Measurements from ENCODE around the gene GNB5.

- TF ChIP-seq, protein P1, sequence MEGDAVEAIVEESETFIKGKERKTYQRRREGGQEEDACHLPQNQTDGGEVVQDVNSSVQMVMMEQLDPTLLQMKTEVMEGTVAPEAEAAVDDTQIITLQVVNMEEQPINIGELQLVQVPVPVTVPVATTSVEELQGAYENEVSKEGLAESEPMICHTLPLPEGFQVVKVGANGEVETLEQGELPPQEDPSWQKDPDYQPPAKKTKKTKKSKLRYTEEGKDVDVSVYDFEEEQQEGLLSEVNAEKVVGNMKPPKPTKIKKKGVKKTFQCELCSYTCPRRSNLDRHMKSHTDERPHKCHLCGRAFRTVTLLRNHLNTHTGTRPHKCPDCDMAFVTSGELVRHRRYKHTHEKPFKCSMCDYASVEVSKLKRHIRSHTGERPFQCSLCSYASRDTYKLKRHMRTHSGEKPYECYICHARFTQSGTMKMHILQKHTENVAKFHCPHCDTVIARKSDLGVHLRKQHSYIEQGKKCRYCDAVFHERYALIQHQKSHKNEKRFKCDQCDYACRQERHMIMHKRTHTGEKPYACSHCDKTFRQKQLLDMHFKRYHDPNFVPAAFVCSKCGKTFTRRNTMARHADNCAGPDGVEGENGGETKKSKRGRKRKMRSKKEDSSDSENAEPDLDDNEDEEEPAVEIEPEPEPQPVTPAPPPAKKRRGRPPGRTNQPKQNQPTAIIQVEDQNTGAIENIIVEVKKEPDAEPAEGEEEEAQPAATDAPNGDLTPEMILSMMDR (conservative IDR thresholded peaks at IDR 0.05; ENCODE audit: low read depth, low read length): no peak
- no peak for TF ChIP-seq EZH2 (IDR thresholded peaks at IDR 0.05; ENCODE audit: borderline replicate concordance, low read depth, low read length, poor library complexity, severe bottlenecking)
Observed at GRCh38 chr15:52171807-52172206, 19.4 kb downstream of the GNB5 start.

Measured in A673 (cell line).